GM18858 (cell line): ENCODE measurements around the gene C13orf42.

Experiments used
- ATAC-seq: cut with Tn5 transposase; IDR thresholded peaks from one replicate; pipeline ENCODE4 v1.9.1; 2021; ENCODE audit not compliant: unreplicated experiment

Gene C13orf42

DNA sequence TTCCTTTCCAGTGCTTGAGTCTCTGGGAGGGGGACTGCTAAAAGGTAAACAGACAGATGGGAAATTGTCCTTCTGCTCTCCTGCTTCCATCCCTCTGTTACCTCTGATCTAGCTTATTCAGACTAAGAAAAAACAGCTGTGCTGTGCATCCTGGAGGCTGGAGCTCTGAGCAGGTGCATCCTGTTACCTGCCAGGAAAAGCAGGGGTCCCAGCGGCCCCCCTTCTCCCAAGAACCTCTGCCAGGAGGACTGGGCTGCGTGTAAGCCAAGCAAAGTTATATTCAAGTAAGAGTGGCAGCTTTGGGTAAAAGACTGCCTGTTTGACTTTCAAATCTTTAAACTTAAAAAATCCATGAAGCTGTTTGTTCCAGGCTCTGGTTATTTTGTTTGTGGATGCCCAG is 75.1 kb downstream of the C13orf42 start:
- ATAC-seq = no peak

DNA sequence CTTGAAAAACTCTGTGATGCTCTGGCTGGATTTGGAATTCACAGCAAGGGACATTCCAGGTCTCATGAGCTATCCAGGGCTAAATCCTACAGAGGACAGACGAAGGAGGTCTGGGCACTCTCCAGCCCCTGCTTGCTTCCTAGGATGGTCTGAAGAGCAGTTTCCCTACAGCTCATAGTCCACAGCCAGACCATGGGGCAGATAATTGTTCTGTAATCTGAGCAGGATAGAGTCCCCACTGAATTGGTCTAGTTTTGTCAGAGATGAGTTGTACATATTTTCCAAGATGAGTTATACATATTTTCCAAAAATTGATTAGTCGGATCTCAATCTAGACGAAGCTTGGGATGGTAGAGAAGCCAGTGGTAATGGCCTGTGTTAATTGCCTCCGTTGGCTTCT is 75.6 kb downstream of the C13orf42 start:
- ATAC-seq = no peak

DNA sequence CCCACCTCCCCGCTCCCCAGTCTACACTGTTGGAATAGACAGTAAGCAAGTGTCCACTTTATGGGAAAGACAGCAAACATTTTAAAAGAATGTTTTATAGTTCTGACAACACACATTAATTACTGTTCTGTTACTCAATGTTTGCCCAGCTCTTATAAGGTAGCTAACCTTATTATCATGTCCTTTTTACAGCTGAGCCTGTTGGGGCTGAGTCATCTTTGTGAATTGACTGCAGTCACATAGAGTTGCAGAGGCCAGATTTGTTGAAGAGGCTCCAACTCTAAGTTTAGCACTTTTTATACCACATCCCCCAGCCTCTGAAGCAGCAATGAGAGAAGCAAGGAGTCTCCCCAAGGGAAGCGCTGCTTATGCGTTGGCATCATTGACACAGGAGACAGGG is 76.2 kb downstream of the C13orf42 start:
- ATAC-seq = no peak

DNA sequence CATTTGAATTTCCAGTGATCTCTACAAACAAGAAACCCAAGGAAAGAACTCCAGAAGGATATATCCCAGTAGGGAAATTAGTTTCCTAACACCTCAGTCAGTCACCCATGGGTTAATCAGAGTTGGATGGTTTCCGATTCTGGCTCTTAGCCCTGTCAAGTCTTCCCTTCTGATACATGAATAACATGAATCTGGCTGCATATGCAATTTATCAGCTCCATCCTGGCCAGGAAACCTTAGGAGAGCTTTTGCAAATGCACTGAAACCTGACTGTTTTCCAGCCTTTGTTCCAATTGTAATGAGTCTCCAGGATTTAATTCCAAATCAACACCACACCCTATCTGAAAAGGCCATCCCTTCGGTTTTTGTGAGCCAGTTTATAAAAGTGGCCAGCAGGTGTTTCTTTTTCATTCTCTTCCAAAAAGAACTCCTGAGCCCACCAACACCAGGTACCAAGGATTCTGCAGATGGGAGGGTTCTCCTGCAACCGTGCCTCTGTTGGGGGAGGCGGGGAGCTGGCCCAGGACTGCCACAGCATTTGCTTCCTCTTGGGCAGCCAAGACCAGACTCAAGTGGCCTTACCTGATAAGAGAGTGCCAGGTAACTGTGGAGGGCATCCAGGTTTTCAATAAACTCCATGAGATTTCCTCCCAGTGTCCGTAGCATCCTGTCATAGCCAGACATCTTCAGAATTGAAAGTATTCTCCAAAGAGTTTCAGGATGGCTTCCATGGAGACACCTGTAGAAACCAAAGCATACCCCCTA is 77.5 kb downstream of the C13orf42 start:
- ATAC-seq = no peak

DNA sequence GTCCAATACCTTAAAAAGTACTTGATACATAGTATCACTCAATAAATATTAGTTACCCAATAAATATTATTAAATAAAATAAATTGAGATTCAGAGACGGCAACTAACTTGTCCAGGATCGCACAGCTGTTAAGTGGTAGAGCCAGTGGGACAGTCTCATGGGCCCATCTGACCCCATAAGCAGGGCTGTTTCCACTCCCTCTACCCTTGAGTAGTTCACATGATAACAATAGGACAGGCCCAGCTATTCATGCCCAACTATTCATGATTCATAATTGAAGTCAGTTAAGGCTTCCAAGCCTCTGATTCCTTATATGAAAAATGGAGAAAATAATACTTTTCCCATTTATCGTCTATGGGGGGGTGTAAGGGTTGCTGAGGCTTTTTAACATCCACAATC is 78.2 kb downstream of the C13orf42 start:
- no peak for ATAC-seq
